HG02943 (cell line): Measurements from ENCODE around the gene SLC18A2.
A peak's percentile ranks its signal among the peaks of the same experiment; 100 is the strongest.

Experiments
- ATAC-seq: cut with Tn5 transposase; IDR thresholded peaks from one replicate; pipeline ENCODE4 v1.9.1; 2021; ENCODE audit warnings: mild to moderate bottlenecking, low read depth, moderate library complexity; ENCODE audit not compliant: unreplicated experiment

The SLC18A2 gene

DNA sequence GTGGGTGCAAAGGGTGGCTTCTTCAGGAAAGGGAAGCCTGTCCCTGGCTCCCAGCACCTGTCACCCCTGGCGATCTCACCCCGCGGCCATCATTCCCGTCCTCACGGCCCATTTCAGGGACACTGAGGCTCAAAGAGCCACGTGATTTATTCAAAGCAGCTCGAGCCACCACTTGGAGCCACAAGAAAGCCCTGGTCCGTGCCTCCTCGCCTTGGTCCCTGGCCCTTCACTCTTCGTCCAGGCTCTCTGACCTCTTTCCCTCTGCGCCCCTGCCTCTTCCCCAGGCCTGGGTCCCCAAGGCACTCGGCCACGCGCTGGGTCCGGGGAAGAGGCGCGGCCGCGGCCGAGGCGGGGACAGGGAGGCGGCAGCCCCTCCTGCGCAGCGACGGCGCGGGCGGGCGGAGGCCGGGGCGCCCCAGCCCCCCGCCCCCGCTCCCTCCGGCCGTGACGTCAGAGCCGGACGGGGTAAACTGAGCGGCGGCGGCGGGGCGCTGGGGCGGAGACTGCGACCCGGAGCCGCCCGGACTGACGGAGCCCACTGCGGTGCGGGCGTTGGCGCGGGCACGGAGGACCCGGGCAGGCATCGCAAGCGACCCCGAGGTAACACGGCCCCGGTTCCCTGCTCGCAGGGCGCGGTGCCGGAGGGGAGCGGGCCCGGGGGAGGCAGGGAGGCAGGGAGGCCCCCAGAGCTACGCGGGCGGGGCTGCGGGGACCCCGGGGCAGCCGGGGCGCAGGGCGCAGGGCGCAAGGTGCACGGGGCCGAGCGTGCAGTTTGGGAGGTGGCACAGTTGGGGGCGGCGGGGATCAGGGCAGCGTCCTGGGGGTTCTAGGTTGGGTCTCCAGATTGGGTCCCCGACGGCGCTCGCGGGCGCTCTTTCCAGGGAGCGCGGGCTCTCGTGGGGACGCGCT is at the start of gene SLC18A2:
Gene SLC18A2, plus strand, starts transcription at position 494 of the 909 bp plus-strand sequence. CDS start 580 bp downstream, outside the sequence.
- ATAC-seq: no peak

DNA sequence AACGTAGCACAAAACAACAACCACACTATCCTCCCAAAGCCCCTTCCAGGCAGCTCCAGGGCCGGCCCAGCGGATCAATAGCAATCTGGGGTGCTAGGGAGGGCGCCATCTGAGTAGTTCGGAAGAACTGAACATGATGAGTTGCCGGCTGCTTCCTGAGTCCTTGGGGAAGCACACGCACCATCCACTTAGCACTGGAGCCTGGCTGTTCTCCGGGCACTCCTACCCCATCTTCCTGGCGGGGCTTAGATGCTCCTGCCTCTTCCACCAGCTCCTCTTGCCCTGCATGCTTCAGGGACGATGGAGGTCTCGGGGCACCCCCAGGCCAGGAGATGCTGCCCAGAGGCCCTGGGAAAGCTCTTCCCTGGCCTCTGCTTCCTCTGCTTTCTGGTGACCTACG is 43.7 kb upstream of the SLC18A2 start, which contains the start of gene KCNK18:
Gene KCNK18, plus strand, starts transcription at position 301 of the 400 bp plus-strand sequence. Its CDS starts 0 bp downstream, at position 301.
- ATAC-seq: no peak

DNA sequence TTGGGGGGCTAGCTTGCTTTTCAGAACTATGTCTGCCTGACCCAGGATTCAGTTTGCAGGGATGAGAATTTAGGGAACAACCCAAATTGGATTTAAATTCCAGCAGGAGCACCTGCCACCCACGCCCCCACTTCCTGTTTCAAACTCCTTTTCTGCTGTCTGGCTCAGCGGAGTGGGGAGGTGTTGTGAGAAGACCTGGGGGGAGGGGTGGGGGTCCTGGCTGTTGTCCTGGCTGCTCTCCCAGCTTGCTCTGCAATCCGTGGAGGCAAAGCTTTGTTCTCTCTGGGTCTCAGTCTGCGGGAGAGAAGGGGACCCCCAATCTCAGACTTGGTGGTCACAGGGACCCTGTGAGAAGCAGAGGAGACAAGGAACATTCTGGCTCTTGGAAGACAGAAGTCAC is 42.8 kb upstream of the SLC18A2 start:
- ATAC-seq: no peak

- no peak for ATAC-seq
These were observed 39.1 kb upstream of the SLC18A2 start for GRCh38 chr10:117201826-117202225.

DNA sequence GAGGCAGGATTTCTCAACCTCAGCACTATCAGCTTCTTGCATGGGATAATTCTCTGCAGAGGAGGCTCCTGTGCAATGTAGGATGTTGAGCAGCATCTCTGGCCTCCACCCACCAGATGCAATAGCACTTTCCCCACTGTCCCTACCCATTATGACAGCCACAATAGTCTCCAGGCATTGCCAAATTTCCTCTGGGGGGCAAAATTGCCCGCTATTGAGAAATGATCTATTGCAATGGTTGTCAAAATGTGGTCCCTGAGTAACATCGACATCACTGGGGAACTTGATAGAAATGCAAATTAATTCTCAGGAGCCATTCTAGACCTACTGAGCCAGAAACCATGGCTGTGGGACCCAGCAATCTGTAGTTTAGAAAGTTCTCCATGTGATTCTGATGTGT is 36.6 kb upstream of the SLC18A2 start:
- ATAC-seq: no peak

DNA sequence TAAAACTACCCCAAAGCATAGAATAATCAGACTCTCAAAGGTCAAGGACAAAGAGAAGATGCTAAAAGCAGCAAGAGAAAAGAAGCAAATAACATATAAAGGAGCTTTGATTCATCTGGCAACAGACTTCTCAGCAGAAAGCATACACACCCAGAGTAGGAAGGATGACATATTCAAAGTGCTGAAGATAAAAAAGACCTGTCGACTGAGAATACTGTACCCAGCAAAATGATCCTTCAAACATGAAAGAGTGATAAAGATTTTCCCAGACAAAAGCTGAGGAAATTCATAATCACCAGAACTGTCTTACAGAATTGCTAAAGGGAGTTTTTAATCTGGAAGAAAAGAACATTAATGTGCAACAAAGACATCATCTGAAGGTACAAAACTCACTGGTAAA is 28.7 kb upstream of the SLC18A2 start:
- ATAC-seq: no peak

GRCh38 chr10:117214401-117214800 is 26.5 kb upstream of the SLC18A2 start:
- no peak for ATAC-seq

DNA sequence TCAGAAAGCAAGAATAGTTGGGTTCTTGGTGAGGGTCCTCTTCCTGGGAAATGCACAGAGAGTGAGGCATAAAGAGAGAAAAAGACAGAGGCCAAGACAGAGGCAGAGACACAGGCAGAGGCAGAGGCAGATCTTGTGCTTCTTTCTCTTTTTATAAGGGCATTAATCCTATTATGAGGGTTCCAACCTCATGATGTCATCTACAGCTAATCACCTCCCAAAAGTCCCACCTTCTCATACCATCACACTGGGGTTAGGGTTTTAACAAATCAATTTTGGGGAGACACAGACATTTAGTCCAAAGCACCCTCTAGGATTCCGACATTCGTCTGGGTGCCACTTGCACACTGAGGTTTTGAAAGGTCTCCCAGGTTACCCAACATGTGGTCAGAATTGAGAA is 25.8 kb upstream of the SLC18A2 start:
- ATAC-seq: no peak

GRCh38 chr10:117216028-117216427 is 24.9 kb upstream of the SLC18A2 start:
- ATAC-seq: no peak

GRCh38 chr10:117216611-117217195 is 24.2 kb upstream of the SLC18A2 start:
- ATAC-seq: peak; percentile 76

DNA sequence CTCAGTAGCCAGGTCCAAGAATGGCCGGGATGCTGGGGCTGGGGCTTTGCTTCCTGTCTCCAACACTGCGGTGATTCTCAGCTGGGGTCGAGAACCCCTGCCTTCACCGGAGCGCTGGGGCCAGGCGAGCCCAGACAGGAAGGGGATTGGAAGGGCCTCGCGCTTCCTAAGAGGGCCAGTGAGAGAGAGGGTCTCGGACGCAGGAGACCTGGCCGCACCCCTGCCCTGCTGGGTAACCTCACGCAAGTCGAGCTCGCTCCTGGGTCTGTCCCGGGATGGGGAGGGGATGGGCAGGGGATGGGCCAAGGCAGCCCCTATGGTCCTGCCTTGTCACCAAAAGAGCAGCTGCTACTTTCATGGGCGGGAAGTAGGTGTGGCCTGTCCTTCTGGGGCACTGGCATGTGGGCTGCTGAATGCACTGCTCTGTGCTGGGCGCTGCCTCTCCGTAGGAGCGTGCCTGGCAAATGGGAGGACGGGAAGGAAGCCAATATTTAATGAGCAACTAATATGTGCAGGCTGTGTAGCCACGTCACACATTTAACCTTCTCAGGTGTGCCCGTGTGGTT is 23.6 kb upstream of the SLC18A2 start:
- peak; percentile 33 for ATAC-seq

- ATAC-seq: no peak
These were observed 22.3 kb upstream of the SLC18A2 start for GRCh38 chr10:117218654-117219053.

DNA sequence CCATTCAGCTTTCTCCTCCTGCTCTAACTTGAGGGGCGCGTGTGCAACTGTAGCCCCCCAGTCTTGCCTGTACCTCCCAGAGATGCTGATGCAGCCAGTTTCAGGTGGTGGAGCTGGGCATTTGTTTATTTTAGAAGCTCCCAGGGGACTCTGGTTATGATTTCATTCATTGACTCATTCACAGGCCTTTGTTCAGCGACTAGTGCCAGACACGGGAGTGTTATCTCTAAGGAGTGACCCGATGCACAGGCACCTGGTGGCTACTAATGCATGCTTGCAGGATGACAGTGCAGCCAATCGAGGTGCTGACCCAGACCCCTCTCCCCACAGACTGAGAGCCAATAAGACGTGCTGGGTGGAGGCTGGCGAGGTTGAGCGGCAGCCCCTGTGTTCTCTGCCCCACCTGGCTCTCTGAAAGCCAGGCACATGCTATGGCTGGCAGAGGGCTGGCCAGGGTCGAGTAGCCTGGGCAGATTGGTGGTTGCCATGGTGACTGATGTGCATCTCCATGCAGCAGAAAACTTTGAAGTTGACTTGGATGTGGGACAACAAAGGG is 19.7 kb upstream of the SLC18A2 start:
- no peak for ATAC-seq

DNA sequence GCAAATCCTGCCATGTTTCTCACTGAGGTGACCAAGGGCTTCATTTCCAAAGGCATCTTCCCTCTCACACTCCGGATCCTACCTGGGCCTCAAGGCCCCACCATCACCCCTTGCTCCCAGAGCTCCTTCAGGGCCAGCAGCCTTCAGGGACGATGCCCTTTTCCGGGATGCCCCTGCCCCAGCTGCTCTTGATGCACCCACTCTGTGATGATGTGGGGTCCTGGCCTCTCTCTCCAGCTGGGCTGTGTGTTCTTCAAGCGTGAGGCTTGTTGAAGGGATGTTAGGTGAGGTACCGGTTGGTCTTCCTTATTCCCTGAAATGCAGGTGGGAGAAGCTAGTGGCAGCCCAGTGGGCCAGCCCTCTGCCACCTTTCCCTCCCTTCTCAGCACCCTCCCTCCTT is 18.4 kb upstream of the SLC18A2 start:
- ATAC-seq: no peak

DNA sequence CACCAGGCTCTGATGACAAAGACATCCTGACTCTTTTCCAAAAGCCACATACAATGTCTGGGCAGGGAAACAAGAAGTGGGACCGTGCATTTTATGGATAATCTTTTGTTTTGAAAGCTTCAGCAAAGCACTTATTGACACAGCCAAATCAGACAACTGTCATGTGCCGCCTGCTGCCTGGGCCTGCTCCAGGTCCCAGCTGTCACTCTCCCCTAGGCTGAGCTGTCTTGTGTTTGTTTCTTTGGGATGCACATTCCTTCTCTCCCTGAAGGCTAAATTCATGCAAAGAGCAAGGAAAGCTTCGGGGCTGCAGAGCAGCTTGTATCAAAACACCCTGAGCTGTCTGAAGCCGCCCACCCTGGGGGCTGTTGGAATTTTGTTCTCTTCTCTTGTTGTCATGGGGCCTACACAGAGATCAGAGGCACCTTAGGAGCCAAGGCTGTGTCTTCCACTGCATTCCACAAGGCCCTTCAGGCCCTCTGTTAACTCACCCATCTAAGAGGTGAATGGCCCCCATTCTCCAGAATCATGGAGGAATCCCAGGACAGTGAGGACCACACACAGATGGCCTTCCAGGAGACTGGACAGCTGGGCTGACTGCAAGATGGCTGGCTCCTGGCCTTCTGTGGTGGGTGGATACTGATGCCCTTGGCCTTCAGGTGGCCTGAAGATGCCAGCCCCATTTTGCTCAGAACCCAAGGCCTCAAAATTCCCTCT is 17.8 kb upstream of the SLC18A2 start:
- no peak for ATAC-seq

- no peak for ATAC-seq
These were observed 17.1 kb upstream of the SLC18A2 start for GRCh38 chr10:117223693-117224430.

DNA sequence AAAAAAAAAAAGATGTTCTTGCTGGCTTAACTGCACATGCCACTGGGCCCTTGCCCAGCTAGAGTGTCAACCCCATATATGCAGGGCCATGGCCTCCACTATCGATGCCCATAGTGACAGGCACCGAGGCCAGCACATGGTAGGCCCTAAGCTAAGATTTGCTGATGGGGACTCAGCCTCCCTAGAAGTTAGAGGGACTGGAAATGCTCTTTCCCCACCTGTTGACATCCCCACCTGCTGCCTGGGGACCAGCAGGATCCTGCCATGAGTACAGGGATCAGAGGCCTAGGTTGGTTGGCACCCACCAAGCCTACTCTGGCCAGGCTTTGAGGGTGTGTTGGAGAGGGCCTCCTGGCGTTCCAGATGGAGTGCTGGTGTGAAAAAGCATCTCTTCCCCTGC is 16.0 kb upstream of the SLC18A2 start:
- ATAC-seq: no peak

DNA sequence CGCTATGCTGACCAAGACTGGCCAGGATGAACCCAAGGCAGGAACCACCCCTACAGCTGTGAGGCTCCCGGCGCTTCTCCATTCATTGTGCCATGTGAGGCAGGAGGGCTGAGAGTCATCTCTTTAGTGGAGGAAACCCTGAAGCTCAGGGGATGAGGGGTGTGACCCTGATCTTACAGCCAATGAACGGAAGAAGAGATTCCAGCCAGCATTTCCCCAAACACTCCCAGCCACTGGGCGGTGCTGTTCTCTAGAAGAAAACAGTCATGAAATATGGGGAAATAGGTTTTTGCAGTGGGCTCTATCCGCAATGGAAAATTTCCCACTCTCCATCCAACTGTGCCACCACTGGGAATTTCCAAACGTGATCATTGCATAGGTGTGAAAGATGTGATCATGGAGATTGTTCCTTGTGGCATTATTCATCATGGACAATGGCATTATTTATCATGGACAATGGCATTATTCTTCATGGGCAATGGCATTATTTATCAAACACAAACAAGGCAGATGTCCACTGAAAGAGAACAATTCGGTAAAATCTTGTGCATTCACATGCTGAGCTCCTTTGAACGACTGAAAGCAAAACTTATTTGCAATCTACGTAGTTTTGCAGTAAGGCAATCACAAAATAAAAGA is 14.0 kb upstream of the SLC18A2 start:
- no peak for ATAC-seq

DNA sequence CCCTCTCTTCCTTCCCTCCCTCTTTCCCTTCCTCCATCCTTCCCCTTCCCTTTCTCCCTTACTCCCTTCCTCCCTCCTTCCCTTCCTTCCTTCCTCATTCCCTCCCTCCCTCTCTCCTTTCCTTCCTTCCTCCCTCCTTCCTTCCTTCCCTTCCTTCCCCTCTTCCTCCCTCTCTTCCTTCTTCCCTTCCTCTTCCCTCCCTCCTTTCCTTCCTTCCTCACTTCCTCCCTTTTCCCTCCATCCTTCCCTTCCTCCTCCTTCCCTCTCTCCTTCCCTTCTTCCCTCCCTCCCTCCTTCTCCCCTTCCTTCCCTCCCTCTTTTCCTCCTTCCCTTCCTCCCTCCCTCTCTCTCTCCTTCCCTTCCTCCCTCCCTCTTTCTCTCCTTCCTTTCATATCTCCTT is 12.7 kb upstream of the SLC18A2 start:
- ATAC-seq: no peak
